SK-N-MC (cell line): ENCODE data around the gene DLX1.

Source experiments
- EZH2 ChIP-seq: fragments of 200-600 bp; sonication (generic); IDR thresholded peaks from one replicate; pipeline ENCODE4 v1.6.1; 2017; ENCODE audit warnings: antibody characterized with exemption
- FOXP2 ChIP-seq: optimal IDR thresholded peaks from 2 replicates; pipeline ENCODE3; 2011; ENCODE audit warnings: mild to moderate bottlenecking, moderate library complexity; ENCODE audit not compliant: insufficient read depth; ENCODE audit errors: extremely low read length, control extremely low read depth
- POLR2AphosphoS5 ChIP-seq: IDR thresholded peaks from 2 replicates; pipeline ENCODE4 v1.6.1; 2012; ENCODE audit warnings: mild to moderate bottlenecking, low read depth, low read length, borderline replicate concordance

- TF ChIP-seq EZH2 = no peak
- no peak; the same call in 1 of the 2 replicates for TF ChIP-seq POLR2AphosphoS5
- peak; percentile 77 for TF ChIP-seq FOXP2
Observed at GRCh38 chr2:172090044-172090961, 5.0 kb downstream of the DLX1 start.
